ENCODE measurements around the gene ATP1B2. TPM values are rescaled to one million over a fixed set of nuclear protein-coding genes. Genes with fewer than 3 reads are reported as not detected.

Gene ATP1B2
- total RNA-seq, 1 experiment from 2014 or later, result 29.1 TPM

GRCh38 chr17:7687072-7687907 lies 36.6 kb downstream of the ATP1B2 start, which contains the start of gene TP53 (continued):
- TF ChIP-seq, protein P1, sequence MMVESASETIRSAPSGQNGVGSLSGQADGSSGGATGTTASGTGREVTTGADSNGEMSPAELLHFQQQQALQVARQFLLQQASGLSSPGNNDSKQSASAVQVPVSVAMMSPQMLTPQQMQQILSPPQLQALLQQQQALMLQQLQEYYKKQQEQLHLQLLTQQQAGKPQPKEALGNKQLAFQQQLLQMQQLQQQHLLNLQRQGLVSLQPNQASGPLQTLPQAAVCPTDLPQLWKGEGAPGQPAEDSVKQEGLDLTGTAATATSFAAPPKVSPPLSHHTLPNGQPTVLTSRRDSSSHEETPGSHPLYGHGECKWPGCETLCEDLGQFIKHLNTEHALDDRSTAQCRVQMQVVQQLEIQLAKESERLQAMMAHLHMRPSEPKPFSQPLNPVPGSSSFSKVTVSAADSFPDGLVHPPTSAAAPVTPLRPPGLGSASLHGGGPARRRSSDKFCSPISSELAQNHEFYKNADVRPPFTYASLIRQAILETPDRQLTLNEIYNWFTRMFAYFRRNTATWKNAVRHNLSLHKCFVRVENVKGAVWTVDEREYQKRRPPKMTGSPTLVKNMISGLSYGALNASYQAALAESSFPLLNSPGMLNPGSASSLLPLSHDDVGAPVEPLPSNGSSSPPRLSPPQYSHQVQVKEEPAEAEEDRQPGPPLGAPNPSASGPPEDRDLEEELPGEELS (CRISPR knock-in tag; IDR thresholded peaks at IDR 0.05), result peak; percentile 29; the same call in 1 of the 2 replicates
- TF ChIP-seq USF1 (CRISPR knock-in tag; IDR thresholded peaks at IDR 0.05), result peak; percentile 58; the same call in 1 of the 2 replicates
- TF ChIP-seq AR (CRISPR knock-in tag; IDR thresholded peaks at IDR 0.05), result no peak; the same call in 1 of the 2 replicates
- no peak for TF ChIP-seq ZNF423 (CRISPR knock-in tag; IDR thresholded peaks at IDR 0.05)
- no peak for TF ChIP-seq JUN (CRISPR knock-in tag; IDR thresholded peaks at IDR 0.05)
- TF ChIP-seq SP1 (CRISPR knock-in tag; conservative IDR thresholded peaks at IDR 0.05), result peak; percentile 60
- TF ChIP-seq, protein P2, sequence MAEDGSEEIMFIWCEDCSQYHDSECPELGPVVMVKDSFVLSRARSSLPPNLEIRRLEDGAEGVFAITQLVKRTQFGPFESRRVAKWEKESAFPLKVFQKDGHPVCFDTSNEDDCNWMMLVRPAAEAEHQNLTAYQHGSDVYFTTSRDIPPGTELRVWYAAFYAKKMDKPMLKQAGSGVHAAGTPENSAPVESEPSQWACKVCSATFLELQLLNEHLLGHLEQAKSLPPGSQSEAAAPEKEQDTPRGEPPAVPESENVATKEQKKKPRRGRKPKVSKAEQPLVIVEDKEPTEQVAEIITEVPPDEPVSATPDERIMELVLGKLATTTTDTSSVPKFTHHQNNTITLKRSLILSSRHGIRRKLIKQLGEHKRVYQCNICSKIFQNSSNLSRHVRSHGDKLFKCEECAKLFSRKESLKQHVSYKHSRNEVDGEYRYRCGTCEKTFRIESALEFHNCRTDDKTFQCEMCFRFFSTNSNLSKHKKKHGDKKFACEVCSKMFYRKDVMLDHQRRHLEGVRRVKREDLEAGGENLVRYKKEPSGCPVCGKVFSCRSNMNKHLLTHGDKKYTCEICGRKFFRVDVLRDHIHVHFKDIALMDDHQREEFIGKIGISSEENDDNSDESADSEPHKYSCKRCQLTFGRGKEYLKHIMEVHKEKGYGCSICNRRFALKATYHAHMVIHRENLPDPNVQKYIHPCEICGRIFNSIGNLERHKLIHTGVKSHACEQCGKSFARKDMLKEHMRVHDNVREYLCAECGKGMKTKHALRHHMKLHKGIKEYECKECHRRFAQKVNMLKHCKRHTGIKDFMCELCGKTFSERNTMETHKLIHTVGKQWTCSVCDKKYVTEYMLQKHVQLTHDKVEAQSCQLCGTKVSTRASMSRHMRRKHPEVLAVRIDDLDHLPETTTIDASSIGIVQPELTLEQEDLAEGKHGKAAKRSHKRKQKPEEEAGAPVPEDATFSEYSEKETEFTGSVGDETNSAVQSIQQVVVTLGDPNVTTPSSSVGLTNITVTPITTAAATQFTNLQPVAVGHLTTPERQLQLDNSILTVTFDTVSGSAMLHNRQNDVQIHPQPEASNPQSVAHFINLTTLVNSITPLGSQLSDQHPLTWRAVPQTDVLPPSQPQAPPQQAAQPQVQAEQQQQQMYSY (CRISPR knock-in tag; IDR thresholded peaks at IDR 0.05), result peak; percentile 75
- TF ChIP-seq E2F5 (CRISPR knock-in tag; IDR thresholded peaks at IDR 0.05), result no peak
- 0 out of 2 replicates have a peak, but pooled peaks have one; percentile 34 for TF ChIP-seq ZNF232 (CRISPR knock-in tag; IDR thresholded peaks at IDR 0.05)
- TF ChIP-seq ATF3 (CRISPR knock-in tag; conservative IDR thresholded peaks at IDR 0.05), result no peak
- TF ChIP-seq, protein P3, sequence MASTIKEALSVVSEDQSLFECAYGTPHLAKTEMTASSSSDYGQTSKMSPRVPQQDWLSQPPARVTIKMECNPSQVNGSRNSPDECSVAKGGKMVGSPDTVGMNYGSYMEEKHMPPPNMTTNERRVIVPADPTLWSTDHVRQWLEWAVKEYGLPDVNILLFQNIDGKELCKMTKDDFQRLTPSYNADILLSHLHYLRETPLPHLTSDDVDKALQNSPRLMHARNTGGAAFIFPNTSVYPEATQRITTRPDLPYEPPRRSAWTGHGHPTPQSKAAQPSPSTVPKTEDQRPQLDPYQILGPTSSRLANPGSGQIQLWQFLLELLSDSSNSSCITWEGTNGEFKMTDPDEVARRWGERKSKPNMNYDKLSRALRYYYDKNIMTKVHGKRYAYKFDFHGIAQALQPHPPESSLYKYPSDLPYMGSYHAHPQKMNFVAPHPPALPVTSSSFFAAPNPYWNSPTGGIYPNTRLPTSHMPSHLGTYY (CRISPR knock-in tag; IDR thresholded peaks at IDR 0.05), result peak; percentile 65; the same call in 1 of the 2 replicates
- TF ChIP-seq, protein P4, sequence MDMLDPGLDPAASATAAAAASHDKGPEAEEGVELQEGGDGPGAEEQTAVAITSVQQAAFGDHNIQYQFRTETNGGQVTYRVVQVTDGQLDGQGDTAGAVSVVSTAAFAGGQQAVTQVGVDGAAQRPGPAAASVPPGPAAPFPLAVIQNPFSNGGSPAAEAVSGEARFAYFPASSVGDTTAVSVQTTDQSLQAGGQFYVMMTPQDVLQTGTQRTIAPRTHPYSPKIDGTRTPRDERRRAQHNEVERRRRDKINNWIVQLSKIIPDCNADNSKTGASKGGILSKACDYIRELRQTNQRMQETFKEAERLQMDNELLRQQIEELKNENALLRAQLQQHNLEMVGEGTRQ (CRISPR knock-in tag; IDR thresholded peaks at IDR 0.05), result peak; percentile 61
- TF ChIP-seq TEAD1 (CRISPR knock-in tag; IDR thresholded peaks at IDR 0.05), result peak; percentile 65
- TF ChIP-seq ZNF425 (CRISPR knock-in tag; conservative IDR thresholded peaks at IDR 0.05), result no peak
- TF ChIP-seq ATF1 (CRISPR knock-in tag; IDR thresholded peaks at IDR 0.05), result no peak
- TF ChIP-seq MAX (CRISPR knock-in tag; IDR thresholded peaks at IDR 0.05), result peak; percentile 86

All from WTC11 (cell line).